Stimulated activated CD8-positive, alpha-beta memory T cell treated with anti-CD3 and anti-CD28 coated beads, Interleukin-15, amount 100 ng/mL, for 48 hours (primary cell): ENCODE data around the gene MARCHF9.
"Not testable (repeated sequence)": the region's sequence is repeated elsewhere in the genome, so short reads cannot be mapped to it uniquely, and the experiment has no call there.

Source experiments
- DNase-seq, 2 donors: peaks; one replicate each; pipeline ENCODE4 v3.0.0-alpha.2; 2020; ENCODE audit warnings: low read depth in 2 of 2

MARCHF9 gene

DNA sequence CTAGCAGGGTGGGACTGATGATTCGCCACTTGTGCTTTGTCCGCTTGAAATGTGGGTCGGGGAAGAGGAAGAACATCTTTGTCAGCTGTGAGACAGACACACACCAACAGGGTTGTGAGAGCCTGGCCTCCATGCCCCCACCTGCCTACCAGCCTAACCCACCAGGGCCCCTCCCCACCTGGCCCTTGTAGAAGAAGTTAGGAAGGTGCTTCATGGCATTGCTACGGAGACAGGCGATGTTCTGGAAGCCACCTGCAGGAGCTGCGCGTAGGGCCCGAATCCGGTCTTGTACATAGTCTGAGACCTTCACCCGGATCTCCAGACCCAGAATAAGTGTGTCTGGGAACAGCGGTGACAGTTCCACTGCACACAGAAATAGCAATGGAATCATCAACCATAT is 14.7 kb downstream of the MARCHF9 start:
- no peak for DNase-seq

- no peak for DNase-seq
Observed at GRCh38 chr12:57770734-57771133, 15.8 kb downstream of the MARCHF9 start.

GRCh38 chr12:57771236-57771872 is 16.5 kb downstream of the MARCHF9 start:
- peak; percentile 83 to 84 for DNase-seq

DNA sequence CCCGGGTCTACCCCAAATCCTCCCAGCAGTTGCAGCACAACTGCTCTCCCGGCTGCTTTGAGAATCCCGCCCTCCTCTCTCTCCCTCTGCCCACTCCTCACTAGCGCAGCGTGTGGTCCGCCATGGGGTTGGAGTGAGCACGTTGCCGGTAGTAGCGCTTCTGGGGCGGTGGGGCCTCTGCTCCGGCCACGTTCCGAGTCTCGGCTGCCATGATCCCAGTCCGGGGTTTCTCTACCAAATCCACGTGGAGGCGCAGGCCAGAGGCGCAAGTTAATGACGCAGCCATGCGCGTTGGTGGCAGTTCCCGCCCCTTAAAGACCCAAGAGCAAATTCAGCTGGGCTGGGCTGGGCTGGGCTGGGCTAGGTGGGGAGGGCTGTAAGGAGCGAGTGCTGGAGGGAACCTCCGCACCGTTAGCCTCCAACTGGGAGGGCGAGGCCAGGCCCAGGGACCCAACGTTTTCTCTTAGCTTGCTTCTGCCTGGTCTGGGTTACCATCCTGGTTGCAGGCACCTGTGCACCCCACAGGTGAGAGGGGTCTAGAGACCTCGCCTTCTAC is 17.0 kb downstream of the MARCHF9 start, which contains the start of gene METTL1:
Gene METTL1, minus strand, starts transcription at position 233 of the 556 bp plus-strand sequence. Its CDS starts 22 bp downstream, at position 211.
- peak; percentile 88 to 89 for DNase-seq

- no peak for DNase-seq
Observed at GRCh38 chr12:57772429-57773322, 17.8 kb downstream of the MARCHF9 start, which contains the start of gene EEF1AKMT3. Gene EEF1AKMT3 (plus strand): TSS chr12:57772614. CDS start chr12:57772725, 111 bp downstream.

GRCh38 chr12:57774634-57775033 is 19.7 kb downstream of the MARCHF9 start:
- DNase-seq, result not testable (repeated sequence)

DNA sequence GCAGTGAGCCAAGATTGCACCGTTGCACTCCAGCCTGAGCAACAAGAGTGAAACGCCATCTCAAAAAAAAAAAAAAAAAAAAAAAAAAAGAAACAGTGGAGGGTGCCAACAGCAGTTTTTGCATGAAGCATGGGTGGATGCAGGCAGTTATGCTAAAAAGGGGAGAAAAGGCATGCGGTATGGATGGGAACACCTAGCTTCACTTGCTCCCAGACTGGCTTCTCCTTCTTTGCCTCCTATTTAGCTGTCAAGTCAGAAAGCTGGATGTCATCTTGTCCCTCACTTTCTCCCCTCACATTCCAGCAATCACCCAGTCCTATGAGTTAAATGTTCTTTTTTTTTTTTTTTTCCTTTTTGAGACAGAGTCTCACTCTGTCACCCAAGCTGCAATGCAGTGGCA is 20.1 kb downstream of the MARCHF9 start:
- DNase-seq, result no peak

GRCh38 chr12:57775563-57776246 is 20.8 kb downstream of the MARCHF9 start:
- no peak for DNase-seq

DNA sequence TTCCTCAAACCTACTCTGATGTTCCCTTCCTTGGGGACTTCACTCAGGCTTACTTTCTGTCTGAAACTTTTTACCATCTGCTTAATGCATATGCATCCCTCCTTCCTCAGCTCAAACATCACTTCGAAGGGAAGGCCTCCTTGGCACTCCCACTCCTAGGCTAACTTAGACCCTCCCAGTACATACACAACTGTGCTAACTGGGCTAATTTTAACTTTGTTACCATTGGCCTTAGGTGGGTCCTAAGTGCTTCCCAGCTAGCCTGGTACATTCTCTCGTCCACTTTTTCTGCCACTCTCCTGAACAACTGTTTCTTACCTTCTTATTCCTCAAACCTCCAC is 21.3 kb downstream of the MARCHF9 start:
- DNase-seq, result no peak

- no peak for DNase-seq
Observed at GRCh38 chr12:57777367-57777766, 22.5 kb downstream of the MARCHF9 start.

DNA sequence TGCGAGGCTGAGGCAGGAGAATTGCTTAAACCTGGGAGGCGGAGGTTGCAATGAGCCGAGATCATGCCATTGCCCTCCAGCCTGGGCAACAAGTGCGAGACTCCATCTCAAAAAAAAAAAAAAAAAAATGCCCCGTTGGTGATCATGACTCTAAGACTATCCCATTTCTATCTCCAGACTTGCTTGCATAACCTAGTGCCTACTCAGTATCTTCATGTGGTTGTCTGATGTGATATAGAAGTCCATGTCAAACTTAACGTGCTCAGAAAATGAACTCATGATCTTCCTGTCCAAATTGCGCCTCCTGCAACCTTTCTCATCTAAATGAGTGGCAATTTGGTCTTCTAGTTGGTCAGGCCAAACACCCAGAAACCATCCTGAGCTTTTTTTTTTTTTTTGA is 23.0 kb downstream of the MARCHF9 start:
- no peak for DNase-seq

GRCh38 chr12:57779736-57780135 is 24.8 kb downstream of the MARCHF9 start:
- no peak for DNase-seq

DNA sequence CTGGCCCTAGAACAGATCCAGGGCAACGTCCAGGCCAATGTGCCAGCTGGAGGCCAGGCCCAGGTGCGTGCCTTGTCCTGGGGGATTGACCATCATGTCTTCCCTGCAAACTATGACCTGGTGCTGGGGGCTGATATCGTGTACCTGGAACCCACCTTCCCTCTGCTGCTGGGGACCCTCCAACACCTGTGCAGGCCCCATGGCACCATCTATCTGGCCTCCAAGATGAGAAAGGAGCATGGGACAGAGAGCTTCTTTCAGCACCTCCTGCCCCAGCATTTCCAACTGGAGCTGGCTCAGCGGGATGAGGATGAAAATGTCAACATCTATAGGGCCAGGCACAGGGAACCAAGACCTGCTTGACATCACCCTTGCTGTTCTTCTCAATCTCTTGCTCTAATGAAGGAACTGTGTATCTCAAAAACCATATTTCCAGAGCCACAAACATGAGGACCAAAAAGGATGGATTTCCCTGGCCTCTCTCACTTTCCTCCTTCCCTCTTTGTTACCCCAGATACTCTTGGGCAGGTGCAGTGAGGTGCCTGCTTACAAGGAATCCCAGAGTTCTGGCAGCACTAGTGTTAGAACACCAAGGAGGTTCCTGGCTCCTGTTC is 25.5 kb downstream of the MARCHF9 start:
- DNase-seq, result no peak

DNA sequence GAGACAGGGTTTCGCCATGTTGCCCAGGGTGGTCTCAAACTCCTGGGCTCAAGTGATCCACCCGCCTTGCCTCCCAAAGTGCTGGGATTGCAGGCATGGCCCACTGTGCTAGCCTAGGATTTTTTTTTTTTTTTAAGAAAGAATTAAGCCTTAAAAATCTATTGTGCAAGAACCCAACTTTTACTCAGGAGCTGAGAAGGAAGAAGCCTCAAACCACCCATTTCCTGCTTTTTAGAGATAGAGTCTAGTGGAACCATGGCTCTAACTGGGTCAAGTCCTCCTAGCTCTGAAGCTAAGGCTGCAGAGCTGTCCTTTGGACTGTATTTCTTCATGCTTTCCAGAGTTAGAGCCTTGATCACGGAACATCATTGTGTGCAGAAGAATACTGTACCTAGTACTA is 26.3 kb downstream of the MARCHF9 start:
- DNase-seq, result no peak

GRCh38 chr12:57781801-57782200 is 26.9 kb downstream of the MARCHF9 start:
- no peak for DNase-seq

- no peak for DNase-seq
Observed at GRCh38 chr12:57782243-57782607, 27.3 kb downstream of the MARCHF9 start.

- DNase-seq, result peak; percentile 88 to 91
Observed at GRCh38 chr12:57782608-57783465, 27.9 kb downstream of the MARCHF9 start, which contains the start of gene TSFM. Gene TSFM (plus strand): TSS chr12:57782787. CDS start chr12:57782802, 15 bp downstream.

DNA sequence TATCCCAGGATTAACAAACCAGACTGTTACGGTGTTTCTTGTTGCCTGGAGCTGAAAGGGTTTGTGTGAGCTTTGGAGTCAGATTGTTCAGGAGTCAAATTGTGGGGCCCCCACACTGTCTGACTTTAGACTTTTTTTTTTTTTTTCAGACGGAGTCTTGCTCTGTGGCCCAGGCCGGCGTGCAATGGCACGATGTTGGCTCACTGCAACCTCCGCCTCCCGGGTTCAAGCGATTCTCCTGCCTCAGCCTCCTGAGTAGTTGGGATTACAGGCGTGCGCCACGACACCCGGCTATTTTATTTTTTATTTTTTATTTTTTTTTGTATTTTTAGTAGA is 28.5 kb downstream of the MARCHF9 start:
- DNase-seq, result no peak

DNA sequence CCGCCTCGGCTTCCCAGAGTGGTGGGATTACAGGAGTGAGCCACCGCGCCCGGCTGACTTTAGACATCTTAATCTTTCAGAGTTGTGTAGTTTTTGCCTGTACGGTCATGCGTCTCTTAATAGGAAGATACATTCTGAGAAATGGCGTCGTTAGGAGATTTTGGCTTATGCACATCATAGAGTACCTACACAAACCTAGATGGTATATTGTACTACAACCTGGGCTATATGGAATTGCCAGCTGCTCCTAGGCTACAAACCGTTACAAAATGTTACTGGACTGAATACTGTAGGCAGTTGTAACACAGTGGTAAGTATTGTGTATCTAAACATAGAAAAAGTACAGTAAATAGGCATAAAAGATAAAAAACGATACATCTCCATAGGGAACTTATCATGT is 29.0 kb downstream of the MARCHF9 start:
- no peak for DNase-seq

DNA sequence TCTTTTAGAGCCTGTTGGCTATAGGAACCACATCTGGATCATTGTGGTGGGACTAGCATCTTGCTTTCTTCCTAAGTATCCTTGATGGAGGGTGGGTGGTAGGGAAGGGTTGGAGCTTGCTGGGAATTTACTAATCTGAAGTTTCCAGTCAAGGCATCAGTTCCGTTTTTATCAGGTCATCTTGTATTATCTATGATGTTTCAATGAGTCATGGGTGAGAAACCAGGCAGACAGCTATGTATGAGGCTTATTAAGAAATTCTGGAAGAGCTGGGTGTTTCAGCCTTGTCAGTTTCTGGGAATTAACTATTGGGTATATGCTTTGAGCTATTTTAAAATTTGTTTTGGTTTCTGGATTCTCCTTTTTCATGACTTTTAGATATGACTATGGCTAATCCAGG is 39.0 kb downstream of the MARCHF9 start:
- DNase-seq, result no peak

GRCh38 chr12:57795354-57795753 is 40.5 kb downstream of the MARCHF9 start:
- no peak for DNase-seq
